Right lobe of liver (tissue), 4 donors: Measurements from ENCODE around the gene EDN2.

ENCODE experiments used
- POLR2A ChIP-seq: fragments of 450-650 bp; IDR thresholded peaks from one replicate; pipeline ENCODE4 v1.6.1; 2017; ENCODE audit warnings: antibody characterized with exemption, mild to moderate bottlenecking
- TF ChIP-seq, protein P1 (sequence below), 4 donors: fragments of 200-600 bp in 3 of 4; fragments of 450-650 bp in 1 of 4; IDR thresholded peaks; one replicate each; pipeline versions ENCODE4 v1.5.1 to v1.8.0; 2016 to 2022; ENCODE audit warnings: antibody characterized with exemption in 4 of 4, mild to moderate bottlenecking in 2 of 4
- donor health status: DM: no; HTN: no; CAD: no.
- donor health status: DM: no; HTN: no; CAD: no.
- donor health status: DM: no; HTN: yes; CAD: no.

DNA sequence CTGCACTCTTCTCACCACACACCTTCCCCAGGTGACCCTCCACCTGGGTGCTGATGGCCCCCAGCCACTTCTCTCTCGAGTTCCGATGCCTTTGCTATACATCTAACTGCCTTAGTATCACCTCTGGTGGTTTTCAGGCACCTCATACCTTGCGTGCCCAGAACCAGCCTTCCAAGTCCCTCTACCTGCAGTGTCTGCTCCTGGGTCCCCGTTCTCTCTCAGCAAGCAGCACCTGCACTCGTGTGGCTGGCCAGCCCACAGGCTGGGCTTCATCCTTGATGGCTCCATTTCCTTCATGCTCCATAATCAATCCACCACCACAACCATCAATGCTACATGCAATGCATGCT is 49.2 kb upstream of the EDN2 start:
- TF ChIP-seq, protein P1, sequence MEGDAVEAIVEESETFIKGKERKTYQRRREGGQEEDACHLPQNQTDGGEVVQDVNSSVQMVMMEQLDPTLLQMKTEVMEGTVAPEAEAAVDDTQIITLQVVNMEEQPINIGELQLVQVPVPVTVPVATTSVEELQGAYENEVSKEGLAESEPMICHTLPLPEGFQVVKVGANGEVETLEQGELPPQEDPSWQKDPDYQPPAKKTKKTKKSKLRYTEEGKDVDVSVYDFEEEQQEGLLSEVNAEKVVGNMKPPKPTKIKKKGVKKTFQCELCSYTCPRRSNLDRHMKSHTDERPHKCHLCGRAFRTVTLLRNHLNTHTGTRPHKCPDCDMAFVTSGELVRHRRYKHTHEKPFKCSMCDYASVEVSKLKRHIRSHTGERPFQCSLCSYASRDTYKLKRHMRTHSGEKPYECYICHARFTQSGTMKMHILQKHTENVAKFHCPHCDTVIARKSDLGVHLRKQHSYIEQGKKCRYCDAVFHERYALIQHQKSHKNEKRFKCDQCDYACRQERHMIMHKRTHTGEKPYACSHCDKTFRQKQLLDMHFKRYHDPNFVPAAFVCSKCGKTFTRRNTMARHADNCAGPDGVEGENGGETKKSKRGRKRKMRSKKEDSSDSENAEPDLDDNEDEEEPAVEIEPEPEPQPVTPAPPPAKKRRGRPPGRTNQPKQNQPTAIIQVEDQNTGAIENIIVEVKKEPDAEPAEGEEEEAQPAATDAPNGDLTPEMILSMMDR (IDR thresholded peaks at IDR 0.05), result no peak
- no peak for TF ChIP-seq POLR2A
